Measurements from ENCODE around the gene TMEM218. TPM values are rescaled to one million over a fixed set of nuclear protein-coding genes. Genes with fewer than 3 reads are reported as not detected.

TMEM218 gene
- total RNA-seq, 1 donor from 2014 or later = 6.7 TPM

GRCh38 chr11:125136001-125136400, 24.6 kb upstream of the TMEM218 start:
- DNase-seq (no peak), ATAC-seq (ENCODE audit: poor library complexity) (no peak)
- intact Hi-C loops (cut with DNase I) = no loop called here

- ATAC-seq (ENCODE audit: poor library complexity) (no peak), DNase-seq (no peak)
- intact Hi-C loops (cut with DNase I) = no loop called here
These were observed 21.2 kb upstream of the TMEM218 start for GRCh38 chr11:125132596-125132995.

GRCh38 chr11:125132071-125132470, 20.6 kb upstream of the TMEM218 start:
- intact Hi-C loops (cut with DNase I) = no loop called here
- ATAC-seq (ENCODE audit: poor library complexity) (no peak), DNase-seq (no peak)

- ATAC-seq (ENCODE audit: poor library complexity) (no peak), DNase-seq (no peak)
- intact Hi-C loops (cut with DNase I) = no loop called here
These were observed 18.0 kb upstream of the TMEM218 start for GRCh38 chr11:125129316-125129993.

- intact Hi-C loops (cut with DNase I) = no loop called here
- DNase-seq (no peak), ATAC-seq (ENCODE audit: poor library complexity) (no peak)
These were observed 17.0 kb upstream of the TMEM218 start for GRCh38 chr11:125128450-125128849.

GRCh38 chr11:125124618-125124992, 13.2 kb upstream of the TMEM218 start:
- peak; percentile 18 for ATAC-seq (ENCODE audit: poor library complexity)
- intact Hi-C loops (cut with DNase I) = no loop called here
- DNase-seq = no peak

- ATAC-seq (ENCODE audit: poor library complexity) (peak; percentile 85), DNase-seq (peak; percentile 66)
- intact Hi-C loops (cut with DNase I) = no loop called here
These were observed 12.7 kb upstream of the TMEM218 start for GRCh38 chr11:125123947-125124617.

GRCh38 chr11:125123194-125123946, 11.9 kb upstream of the TMEM218 start:
- ATAC-seq (ENCODE audit: poor library complexity) = no peak
- intact Hi-C loops (cut with DNase I) = no loop called here
- DNase-seq = no peak

- intact Hi-C loops (cut with DNase I) = loop anchor here (10.0 kb wide), 1 partner anchor 307 kb away; no protein-coding TSS in a partner anchor
- DNase-seq (no peak), ATAC-seq (ENCODE audit: poor library complexity) (no peak)
These were observed 6.0 kb upstream of the TMEM218 start for GRCh38 chr11:125117429-125117828.

- intact Hi-C loops (cut with DNase I) = loop anchor here (10.0 kb wide), 1 partner anchor 310 kb away; no protein-coding TSS in a partner anchor
- DNase-seq = no peak
- ATAC-seq (ENCODE audit: poor library complexity) = no peak
These were observed 3.1 kb upstream of the TMEM218 start for GRCh38 chr11:125114518-125114917.

- no peak for DNase-seq
- intact Hi-C loops (cut with DNase I) = loop anchor here (10.0 kb wide), 1 partner anchor 313 kb away; no protein-coding TSS in a partner anchor
- no peak for ATAC-seq (ENCODE audit: poor library complexity)
These were observed 780 bp upstream of the TMEM218 start for GRCh38 chr11:125112208-125112604.

GRCh38 chr11:125111001-125111342, 454 bp downstream of the TMEM218 start:
- no peak for DNase-seq
- intact Hi-C loops (cut with DNase I) = loop anchor here (10.0 kb wide), 1 partner anchor 314 kb away; no protein-coding TSS in a partner anchor
- ATAC-seq (ENCODE audit: poor library complexity) = no peak

- intact Hi-C loops (cut with DNase I) = loop anchor here (10.0 kb wide), 1 partner anchor 314 kb away; no protein-coding TSS in a partner anchor
- ATAC-seq (ENCODE audit: poor library complexity) (no peak), DNase-seq (no peak)
These were observed 920 bp downstream of the TMEM218 start for GRCh38 chr11:125110506-125110905.

- DNase-seq (no peak), ATAC-seq (ENCODE audit: poor library complexity) (no peak)
- intact Hi-C loops (cut with DNase I) = no loop called here
These were observed 3.0 kb downstream of the TMEM218 start for GRCh38 chr11:125108469-125108868.

GRCh38 chr11:125105926-125106325, 5.5 kb downstream of the TMEM218 start:
- intact Hi-C loops (cut with DNase I) = no loop called here
- DNase-seq (no peak), ATAC-seq (ENCODE audit: poor library complexity) (no peak)

GRCh38 chr11:125102510-125102909, 8.9 kb downstream of the TMEM218 start:
- intact Hi-C loops (cut with DNase I) = no loop called here
- DNase-seq = no peak
- ATAC-seq (ENCODE audit: poor library complexity) = no peak

GRCh38 chr11:125102025-125102424, 9.4 kb downstream of the TMEM218 start:
- intact Hi-C loops (cut with DNase I) = no loop called here
- ATAC-seq (ENCODE audit: poor library complexity) (no peak), DNase-seq (no peak)

- intact Hi-C loops (cut with DNase I) = no loop called here
- ATAC-seq (ENCODE audit: poor library complexity) = no peak
- no peak for DNase-seq
These were observed 9.8 kb downstream of the TMEM218 start for GRCh38 chr11:125101596-125101995.

- no peak for ATAC-seq (ENCODE audit: poor library complexity)
- no peak for DNase-seq
- intact Hi-C loops (cut with DNase I) = no loop called here
These were observed 11.3 kb downstream of the TMEM218 start for GRCh38 chr11:125100136-125100535.

GRCh38 chr11:125094731-125095130, 16.7 kb downstream of the TMEM218 start:
- intact Hi-C loops (cut with DNase I) = loop anchor here (5.0 kb wide), 1 partner anchor 253 kb away; no protein-coding TSS in a partner anchor
- ATAC-seq (ENCODE audit: poor library complexity) = no peak

More at GRCh38 chr11:125094731-125095130, 16.7 kb downstream of the TMEM218 start:
- DNase-seq = no peak
